Activated gamma-delta T cell treated with Interleukin-2 at 50 U/mL for 16 hours (primary cell): Measurements from ENCODE around the gene PIBF1.
"Not testable (repeated sequence)": the region's sequence is repeated elsewhere in the genome, so short reads cannot be mapped to it uniquely, and the experiment has no call there.

Experiments
- DNase-seq: peaks from one replicate; pipeline ENCODE4 v3.0.0-alpha.2; 2020

The PIBF1 gene, protein sequence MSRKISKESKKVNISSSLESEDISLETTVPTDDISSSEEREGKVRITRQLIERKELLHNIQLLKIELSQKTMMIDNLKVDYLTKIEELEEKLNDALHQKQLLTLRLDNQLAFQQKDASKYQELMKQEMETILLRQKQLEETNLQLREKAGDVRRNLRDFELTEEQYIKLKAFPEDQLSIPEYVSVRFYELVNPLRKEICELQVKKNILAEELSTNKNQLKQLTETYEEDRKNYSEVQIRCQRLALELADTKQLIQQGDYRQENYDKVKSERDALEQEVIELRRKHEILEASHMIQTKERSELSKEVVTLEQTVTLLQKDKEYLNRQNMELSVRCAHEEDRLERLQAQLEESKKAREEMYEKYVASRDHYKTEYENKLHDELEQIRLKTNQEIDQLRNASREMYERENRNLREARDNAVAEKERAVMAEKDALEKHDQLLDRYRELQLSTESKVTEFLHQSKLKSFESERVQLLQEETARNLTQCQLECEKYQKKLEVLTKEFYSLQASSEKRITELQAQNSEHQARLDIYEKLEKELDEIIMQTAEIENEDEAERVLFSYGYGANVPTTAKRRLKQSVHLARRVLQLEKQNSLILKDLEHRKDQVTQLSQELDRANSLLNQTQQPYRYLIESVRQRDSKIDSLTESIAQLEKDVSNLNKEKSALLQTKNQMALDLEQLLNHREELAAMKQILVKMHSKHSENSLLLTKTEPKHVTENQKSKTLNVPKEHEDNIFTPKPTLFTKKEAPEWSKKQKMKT

GRCh38 chr13:72781451-72782439 lies at the start of gene PIBF1, which contains the start of gene DIS3:
PIBF1 (plus strand) TSS chr13:72782133; CDS start chr13:72783470, 1,337 bp downstream.
DIS3 (minus strand) TSS chr13:72781900; CDS start chr13:72781832, 68 bp downstream.
- peak; percentile 94 for DNase-seq

DNA sequence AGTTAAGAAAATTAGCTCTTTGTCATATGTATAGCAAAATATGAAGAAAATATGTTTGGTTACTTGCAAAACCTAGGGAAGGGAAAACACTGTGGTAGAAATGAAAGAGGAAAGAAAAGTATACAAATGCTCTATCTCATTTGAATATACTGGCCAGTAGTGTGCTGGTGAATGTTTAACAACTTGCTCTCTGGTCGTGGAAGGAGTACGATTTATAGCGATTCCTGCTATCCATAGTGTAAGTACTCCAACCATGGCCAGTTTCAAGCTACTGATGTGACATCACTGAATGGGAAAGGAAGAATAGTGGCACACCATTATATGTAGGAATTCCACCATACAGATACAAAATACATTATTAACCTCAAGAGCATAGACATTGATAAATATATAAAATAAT lies 44.9 kb upstream of the PIBF1 start:
- no peak for DNase-seq

- no peak for DNase-seq
Observed at GRCh38 chr13:72740015-72740414, 41.9 kb upstream of the PIBF1 start.

- DNase-seq: no peak
Observed at GRCh38 chr13:72745260-72745659, 36.7 kb upstream of the PIBF1 start.

GRCh38 chr13:72751220-72751619 lies 30.7 kb upstream of the PIBF1 start:
- DNase-seq: no peak

DNA sequence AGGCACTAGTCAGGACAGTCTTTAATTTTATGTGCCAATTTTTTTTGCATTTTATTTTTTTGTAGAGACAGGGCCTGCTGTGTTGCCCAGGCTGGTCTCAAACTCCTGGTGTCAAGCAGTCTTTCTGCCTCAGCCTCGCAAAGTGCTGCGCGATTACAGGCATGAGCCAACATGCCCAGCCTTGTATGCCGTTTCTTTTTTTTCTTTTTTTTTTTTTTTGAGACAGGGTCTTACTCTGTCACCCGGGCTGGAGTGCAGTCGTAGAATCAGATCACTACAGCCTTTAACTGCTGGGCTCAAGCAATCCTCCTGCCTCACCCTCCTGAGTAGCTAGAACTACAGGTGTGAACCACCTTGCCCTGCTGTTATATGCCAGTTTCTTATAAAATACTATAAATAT lies 27.8 kb upstream of the PIBF1 start:
- DNase-seq: no peak

GRCh38 chr13:72757792-72758535 lies 24.0 kb upstream of the PIBF1 start:
- DNase-seq: no peak

DNA sequence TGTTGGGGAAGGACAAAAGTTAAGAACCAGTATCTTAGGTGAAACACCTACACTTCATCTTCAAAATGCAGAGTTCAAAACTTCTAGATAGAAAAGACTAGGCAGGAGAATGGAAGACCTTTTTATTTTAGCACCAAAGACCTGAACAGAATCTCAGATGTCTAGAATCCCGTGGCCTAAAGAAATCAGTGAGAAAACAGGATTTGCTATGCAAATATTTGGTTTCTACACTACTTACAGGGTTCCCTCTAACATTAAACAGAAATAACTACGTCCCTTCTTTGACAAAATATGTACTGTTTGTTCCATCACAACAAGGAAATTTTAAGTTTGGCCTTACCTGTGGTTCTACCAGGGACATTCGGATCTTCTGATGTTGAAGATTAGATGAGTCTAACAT lies 21.7 kb upstream of the PIBF1 start:
- no peak for DNase-seq

DNA sequence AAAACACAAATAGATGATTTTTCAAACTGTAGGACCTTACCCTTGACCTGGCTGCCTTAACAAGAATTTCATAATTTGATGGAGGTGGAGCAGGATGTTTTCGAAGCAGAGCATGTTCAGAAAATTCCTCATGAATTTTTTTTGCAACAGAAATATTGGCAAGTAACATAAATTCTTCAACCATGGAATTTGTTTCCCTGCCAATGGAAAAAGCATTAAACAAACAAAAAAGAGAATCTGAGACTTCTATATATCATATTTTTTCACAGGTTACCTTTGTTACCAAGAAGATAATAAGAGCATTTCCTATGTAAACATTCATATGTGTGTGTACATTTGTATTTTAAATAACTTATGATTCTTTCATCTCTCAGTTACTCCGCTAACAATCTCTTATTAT lies 18.5 kb upstream of the PIBF1 start:
- DNase-seq: no peak

- DNase-seq: no peak
Observed at GRCh38 chr13:72774019-72774418, 7.9 kb upstream of the PIBF1 start.

GRCh38 chr13:72782717-72783116 lies 784 bp downstream of the PIBF1 start:
- DNase-seq: no peak

GRCh38 chr13:72784679-72785078 lies 2.7 kb downstream of the PIBF1 start:
- not testable (repeated sequence) for DNase-seq

- no peak for DNase-seq
Observed at GRCh38 chr13:72788831-72789230, 6.9 kb downstream of the PIBF1 start.

GRCh38 chr13:72792640-72793039 lies 10.7 kb downstream of the PIBF1 start:
- no peak for DNase-seq

GRCh38 chr13:72798817-72799216 lies 16.9 kb downstream of the PIBF1 start:
- no peak for DNase-seq

- no peak for DNase-seq
Observed at GRCh38 chr13:72804301-72804700, 22.4 kb downstream of the PIBF1 start.

DNA sequence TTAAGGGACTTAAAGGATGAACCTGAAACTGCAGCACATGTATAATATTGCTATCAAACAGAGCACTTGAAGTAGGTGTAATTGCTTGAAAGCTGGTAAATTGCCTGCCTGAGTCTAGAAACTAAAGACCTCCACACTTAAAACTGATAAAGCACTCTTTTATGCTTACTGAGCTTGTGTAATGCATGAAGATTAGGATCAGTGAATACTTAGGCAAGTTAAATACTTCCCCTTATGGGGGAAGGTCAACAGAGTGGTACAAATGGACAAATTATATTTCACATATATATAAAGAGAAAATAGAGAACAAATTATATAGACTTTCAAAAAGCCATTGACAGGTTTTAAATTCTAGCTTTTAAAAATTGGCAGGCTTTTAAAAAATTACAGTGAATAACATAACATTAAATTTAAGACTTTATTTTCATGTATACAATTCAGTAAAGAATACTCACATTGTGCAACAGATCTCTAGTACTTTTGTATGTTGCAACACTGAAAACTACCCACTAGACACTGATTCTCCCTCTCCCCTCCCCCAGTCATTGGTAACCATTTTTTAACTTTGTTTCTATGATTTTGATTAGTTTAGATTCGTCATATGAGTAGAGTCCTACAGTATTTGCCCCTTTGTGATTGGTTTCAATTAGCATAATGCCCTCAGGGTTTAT lies 23.9 kb downstream of the PIBF1 start:
- DNase-seq: no peak

DNA sequence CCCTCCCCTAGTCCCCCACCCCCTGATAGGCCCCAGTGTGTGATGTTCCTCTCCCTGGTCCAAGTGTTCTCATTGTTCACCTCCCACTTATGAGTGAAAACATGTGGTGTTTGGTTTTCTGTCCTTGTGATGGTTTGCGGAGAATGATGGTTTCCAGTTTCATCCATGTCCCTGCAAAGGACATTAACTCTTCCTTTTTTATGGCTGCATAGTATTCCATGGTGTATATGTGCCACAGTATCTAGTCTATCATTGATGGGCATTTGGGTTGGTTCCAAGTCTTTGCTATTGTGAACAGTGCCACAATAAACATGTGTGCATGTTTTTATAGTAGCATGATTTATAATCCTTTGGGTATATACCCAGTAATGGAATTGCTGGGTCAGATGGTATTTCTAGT lies 24.6 kb downstream of the PIBF1 start:
- DNase-seq: not testable (repeated sequence)

DNA sequence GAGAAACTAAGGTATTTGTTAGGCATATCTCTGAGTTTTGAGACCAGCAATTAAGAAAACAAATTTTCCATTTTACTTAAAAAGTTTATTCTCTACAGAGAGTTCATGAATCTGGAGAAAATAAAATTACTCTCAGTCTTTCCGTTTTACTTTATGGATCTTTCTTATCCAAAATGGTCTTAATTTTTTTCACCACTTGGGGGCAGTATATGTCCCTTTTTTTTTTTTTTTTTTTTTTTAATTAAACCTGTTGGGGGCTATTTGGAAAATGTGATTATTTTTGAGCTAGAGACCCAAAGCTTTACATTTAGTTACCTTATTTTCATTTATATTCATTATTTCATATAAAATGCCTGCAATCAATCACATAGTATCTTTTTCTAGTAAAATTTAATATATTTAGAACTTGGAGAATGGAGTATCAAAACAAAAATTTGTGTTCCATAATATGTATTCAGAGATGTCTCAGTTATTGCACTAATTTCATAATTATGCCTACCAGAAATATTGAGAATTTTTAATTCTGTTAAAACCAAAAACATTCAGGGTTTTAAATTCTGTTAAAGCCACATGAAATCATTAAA lies 27.1 kb downstream of the PIBF1 start:
- no peak for DNase-seq

DNA sequence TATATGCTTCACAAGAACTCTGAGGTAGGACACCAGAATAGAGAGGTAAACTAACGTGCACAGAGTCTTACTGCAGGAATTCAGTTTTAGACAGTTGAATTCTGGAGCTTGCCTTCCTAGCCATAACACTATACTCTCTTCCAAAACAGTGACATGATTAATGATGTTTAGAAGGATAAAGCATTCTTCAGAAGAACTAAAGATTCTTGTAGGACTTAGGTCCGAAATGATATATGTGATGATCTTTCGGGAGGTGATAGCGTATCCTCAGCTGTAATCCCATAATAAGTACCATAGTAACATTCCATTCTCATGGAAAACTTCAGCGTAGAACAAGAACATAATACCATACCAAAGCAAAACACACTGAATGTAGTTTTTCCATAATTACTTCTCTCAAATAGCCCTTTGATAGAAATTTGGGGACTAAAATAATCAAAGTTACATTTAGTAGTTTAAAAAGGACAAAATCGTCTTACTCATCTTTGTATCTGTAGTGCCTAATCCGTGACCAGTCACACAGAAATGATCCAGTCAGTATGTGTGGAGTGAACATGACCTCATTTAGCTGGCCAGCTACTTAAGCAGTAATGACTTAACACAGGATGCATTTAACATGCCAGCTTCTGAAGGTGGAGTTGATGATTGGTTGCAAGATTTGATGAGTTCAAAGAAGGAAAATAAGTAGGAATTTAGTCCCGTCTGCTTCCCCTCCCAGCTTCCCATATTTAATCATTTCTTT lies 38.4 kb downstream of the PIBF1 start:
- no peak for DNase-seq
